Fibroblast of lung (primary cell): ENCODE results near the gene NDUFB1.
A peak's percentile ranks its signal among the peaks of the same experiment; 100 is the strongest.

ENCODE experiments used
- EZH2 ChIP-seq: IDR thresholded peaks from 2 replicates; pipeline ENCODE4 v1.5.1; 2012; ENCODE audit warnings: low read length, control low read depth, mild to moderate bottlenecking; ENCODE audit errors: missing control alignments
- TF ChIP-seq, protein P1 (sequence below), 2 donors: IDR thresholded peaks in 1 of 2; conservative IDR thresholded peaks in 1 of 2; 1 replicate in 1 of 2; 2 replicates in 1 of 2; pipeline ENCODE4 v1.5.1; 2011 to 2012; ENCODE audit warnings: low read length in 2 of 2, control low read depth in 1 of 2, inconsistent platforms in 1 of 2, low read depth in 1 of 2, mild to moderate bottlenecking in 1 of 2

DNA sequence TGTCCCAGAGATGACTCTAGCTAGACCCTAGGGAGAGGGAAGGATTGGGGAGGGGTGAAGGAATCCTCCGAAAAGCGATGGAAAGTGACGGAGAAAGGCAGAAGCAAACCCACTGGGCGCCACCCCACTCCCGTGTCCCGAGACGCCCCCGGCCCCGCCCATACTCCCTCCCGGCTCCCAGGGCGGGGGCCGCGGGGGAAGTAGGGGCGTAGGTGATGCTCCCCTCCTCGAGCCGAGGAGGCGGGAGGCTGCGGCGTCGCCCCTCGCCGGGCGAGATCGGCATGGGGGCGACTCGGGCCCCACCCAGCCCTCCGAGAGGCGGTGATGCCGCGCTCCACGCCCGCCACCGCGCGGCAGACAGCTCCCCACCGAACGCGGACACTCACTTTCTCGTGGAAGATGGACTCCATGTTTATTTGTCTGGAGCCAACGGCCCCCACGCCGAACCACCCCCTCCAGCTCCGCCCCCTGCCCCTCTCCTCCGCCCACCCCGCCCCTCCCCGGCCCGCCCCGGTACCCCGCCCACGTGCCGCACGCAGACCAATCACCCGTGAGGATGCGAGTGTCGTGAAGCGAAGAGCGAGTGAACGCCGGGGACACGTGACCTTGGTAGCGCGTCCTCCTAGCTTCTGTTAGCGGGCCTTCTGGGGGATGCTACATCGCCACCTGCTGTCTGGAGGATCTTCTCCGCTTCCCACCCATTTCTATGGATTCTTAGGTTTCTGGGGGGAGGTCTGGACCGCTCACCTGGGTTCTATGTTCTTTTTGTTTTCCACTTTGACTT is 15.2 kb downstream of the NDUFB1 start, which contains the start of gene ATXN3:
- TF ChIP-seq, protein P1, sequence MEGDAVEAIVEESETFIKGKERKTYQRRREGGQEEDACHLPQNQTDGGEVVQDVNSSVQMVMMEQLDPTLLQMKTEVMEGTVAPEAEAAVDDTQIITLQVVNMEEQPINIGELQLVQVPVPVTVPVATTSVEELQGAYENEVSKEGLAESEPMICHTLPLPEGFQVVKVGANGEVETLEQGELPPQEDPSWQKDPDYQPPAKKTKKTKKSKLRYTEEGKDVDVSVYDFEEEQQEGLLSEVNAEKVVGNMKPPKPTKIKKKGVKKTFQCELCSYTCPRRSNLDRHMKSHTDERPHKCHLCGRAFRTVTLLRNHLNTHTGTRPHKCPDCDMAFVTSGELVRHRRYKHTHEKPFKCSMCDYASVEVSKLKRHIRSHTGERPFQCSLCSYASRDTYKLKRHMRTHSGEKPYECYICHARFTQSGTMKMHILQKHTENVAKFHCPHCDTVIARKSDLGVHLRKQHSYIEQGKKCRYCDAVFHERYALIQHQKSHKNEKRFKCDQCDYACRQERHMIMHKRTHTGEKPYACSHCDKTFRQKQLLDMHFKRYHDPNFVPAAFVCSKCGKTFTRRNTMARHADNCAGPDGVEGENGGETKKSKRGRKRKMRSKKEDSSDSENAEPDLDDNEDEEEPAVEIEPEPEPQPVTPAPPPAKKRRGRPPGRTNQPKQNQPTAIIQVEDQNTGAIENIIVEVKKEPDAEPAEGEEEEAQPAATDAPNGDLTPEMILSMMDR (conservative IDR thresholded peaks at IDR 0.05 in 1 of 2, IDR thresholded peaks at IDR 0.05 in 1 of 2; ENCODE audit: low read depth in 1 of 2, low read length in 2 of 2): peak; percentile 63 to 83
- no peak for TF ChIP-seq EZH2
